DOHH2 (cell line): ENCODE results near the gene DXO.
"Not testable (repeated sequence)": the region's sequence is repeated elsewhere in the genome, so short reads cannot be mapped to it uniquely, and the experiment has no call there.

Experiments
- H3F3A ChIP-seq: fragments of 200-600 bp; sonication (generic), shearing (Covaris generic); 2 replicates; pipeline ENCODE4 v1.6.0; 2016; ENCODE audit warnings: antibody characterized with exemption, mild to moderate bottlenecking; ENCODE audit not compliant: control insufficient read depth, insufficient read depth
- H3K27ac ChIP-seq: fragments of 200-600 bp; sonication (generic); 2 replicates; pipeline ENCODE4 v1.5.1; 2014; ENCODE audit warnings: low read depth, mild to moderate bottlenecking, low read length, moderate library complexity
- H3K27me3 ChIP-seq: fragments of 200-600 bp; sonication (generic); 2 replicates; pipeline ENCODE4 v1.6.1; 2014; ENCODE audit warnings: mild to moderate bottlenecking, low read length, mixed read lengths; ENCODE audit not compliant: control insufficient read depth
- H3K36me3 ChIP-seq: fragments of 200-600 bp; sonication (generic); 2 replicates; pipeline ENCODE4 v1.6.1; 2014; ENCODE audit warnings: mild to moderate bottlenecking, low read length, moderate library complexity, mixed read lengths; ENCODE audit not compliant: control insufficient read depth
- H3K4me1 ChIP-seq: fragments of 200-600 bp; sonication (generic); 2 replicates; pipeline ENCODE4 v1.6.1; 2014; ENCODE audit warnings: mild to moderate bottlenecking, low read length, mixed read lengths; ENCODE audit not compliant: control insufficient read depth
- H3K4me2 ChIP-seq: fragments of 200-600 bp; sonication (generic); 2 replicates; pipeline ENCODE4 v1.6.0; 2014; ENCODE audit warnings: mild to moderate bottlenecking, low read length, moderate library complexity
- H3K4me3 ChIP-seq: fragments of 200-600 bp; sonication (generic); 2 replicates; pipeline ENCODE4 v1.5.1; 2014; ENCODE audit warnings: mild to moderate bottlenecking, low read length, mixed read lengths
- H3K79me2 ChIP-seq: fragments of 200-600 bp; sonication (generic); 2 replicates; pipeline ENCODE4 v1.6.1; 2014; ENCODE audit warnings: mild to moderate bottlenecking, low read length, mixed read lengths; ENCODE audit not compliant: control insufficient read depth
- H3K9me2 ChIP-seq: fragments of 200-600 bp; sonication (generic); replicated peaks from 2 replicates; pipeline ENCODE4 v1.6.1; 2014; ENCODE audit warnings: mild to moderate bottlenecking, low read length, mixed read lengths; ENCODE audit not compliant: control insufficient read depth
- H3K9me3 ChIP-seq: fragments of 200-600 bp; sonication (generic); 2 replicates; pipeline ENCODE4 v1.6.1; 2014; ENCODE audit warnings: antibody characterized with exemption, low read length, mixed read lengths; ENCODE audit not compliant: control insufficient read depth, insufficient read depth
- H4K20me1 ChIP-seq: fragments of 200-600 bp; sonication (generic); 2 replicates; pipeline ENCODE4 v1.6.0; 2014; ENCODE audit warnings: low read depth, mild to moderate bottlenecking, antibody characterized with exemption, low read length, moderate library complexity; ENCODE audit not compliant: control insufficient read depth, insufficient read depth

DXO gene

DNA sequence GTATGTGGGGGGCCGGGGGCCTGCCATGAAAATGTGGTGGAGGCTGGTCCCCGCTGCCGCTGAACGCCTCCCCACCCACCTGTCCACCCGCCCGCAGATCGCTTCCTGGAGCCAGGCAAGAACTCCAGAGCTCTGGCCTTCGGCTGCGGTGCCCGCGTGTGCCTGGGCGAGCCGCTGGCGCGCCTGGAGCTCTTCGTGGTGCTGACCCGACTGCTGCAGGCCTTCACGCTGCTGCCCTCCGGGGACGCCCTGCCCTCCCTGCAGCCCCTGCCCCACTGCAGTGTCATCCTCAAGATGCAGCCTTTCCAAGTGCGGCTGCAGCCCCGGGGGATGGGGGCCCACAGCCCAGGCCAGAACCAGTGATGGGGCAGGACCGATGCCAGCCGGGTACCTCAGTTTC, 36.1 kb upstream of the DXO start:
- not testable (repeated sequence) for H3K79me2 ChIP-seq, H4K20me1 ChIP-seq, H3F3A ChIP-seq, H3K9me3 ChIP-seq, H3K27me3 ChIP-seq, H3K4me1 ChIP-seq, H3K36me3 ChIP-seq, H3K9me2 ChIP-seq, H3K27ac ChIP-seq, H3K4me3 ChIP-seq, H3K4me2 ChIP-seq

DNA sequence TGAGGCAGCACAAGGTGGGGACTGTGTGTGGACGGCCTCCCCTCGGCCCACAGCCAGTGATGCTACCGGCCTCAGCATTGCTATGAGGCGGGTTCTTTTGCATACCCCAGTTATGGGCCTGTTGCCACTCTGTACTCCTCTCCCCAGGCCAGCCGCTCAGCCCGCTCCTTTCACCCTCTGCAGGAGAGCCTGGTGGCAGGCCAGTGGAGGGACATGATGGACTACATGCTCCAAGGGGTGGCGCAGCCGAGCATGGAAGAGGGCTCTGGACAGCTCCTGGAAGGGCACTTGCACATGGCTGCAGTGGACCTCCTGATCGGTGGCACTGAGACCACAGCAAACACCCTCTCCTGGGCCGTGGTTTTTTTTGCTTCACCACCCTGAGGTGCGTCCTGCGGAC, 35.1 kb upstream of the DXO start:
- H3K9me2 ChIP-seq, H3K79me2 ChIP-seq, H3K27me3 ChIP-seq, H3K9me3 ChIP-seq, H4K20me1 ChIP-seq, H3K4me1 ChIP-seq, H3K4me2 ChIP-seq, H3K4me3 ChIP-seq, H3K36me3 ChIP-seq, H3F3A ChIP-seq, H3K27ac ChIP-seq: not testable (repeated sequence)

DNA sequence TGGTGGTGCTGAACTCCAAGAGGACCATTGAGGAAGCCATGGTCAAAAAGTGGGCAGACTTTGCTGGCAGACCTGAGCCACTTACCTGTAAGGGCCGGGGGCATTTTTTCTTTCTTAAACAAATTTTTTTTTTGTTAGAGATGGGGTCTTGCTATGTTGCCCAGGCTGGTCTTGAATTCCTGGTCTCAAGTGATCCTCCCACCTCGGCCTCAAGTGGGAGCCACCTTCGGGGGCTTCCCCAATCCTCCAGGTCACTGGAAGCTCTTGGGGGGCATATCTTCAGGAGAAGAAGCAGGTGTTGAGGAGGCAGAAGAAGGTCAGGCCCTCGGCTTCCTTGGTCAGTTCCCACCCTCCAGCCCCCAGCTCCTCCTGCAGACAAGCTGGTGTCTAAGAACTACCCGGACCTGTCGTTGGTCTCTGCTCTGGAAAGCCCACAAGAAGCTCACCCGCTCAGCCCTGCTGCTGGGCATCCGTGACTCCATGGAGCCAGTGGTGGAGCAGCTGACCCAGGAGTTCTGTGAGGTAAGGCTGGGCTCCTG, 34.1 kb upstream of the DXO start:
- H3K4me1 ChIP-seq, H3K4me2 ChIP-seq, H3K4me3 ChIP-seq, H3K36me3 ChIP-seq, H3K9me3 ChIP-seq, H3K9me2 ChIP-seq, H3K79me2 ChIP-seq, H3K27me3 ChIP-seq, H4K20me1 ChIP-seq, H3K27ac ChIP-seq, H3F3A ChIP-seq: not testable (repeated sequence)

DNA sequence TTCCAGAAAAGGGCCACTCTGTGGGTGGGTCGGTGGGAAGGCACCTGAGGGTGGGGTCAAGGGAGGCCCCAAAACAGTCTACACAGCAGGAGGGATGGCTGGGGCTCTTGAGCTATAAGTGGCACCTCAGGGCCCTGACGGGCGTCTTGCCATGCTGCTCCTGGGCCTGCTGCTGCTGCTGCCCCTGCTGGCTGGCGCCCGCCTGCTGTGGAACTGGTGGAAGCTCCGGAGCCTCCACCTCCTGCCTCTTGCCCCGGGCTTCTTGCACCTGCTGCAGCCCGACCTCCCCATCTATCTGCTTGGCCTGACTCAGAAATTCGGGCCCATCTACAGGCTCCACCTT, 33.6 kb upstream of the DXO start:
- not testable (repeated sequence) for H3K4me3 ChIP-seq, H3F3A ChIP-seq, H3K27ac ChIP-seq, H3K4me2 ChIP-seq, H3K27me3 ChIP-seq, H3K4me1 ChIP-seq, H3K79me2 ChIP-seq, H4K20me1 ChIP-seq, H3K9me2 ChIP-seq, H3K9me3 ChIP-seq, H3K36me3 ChIP-seq

DNA sequence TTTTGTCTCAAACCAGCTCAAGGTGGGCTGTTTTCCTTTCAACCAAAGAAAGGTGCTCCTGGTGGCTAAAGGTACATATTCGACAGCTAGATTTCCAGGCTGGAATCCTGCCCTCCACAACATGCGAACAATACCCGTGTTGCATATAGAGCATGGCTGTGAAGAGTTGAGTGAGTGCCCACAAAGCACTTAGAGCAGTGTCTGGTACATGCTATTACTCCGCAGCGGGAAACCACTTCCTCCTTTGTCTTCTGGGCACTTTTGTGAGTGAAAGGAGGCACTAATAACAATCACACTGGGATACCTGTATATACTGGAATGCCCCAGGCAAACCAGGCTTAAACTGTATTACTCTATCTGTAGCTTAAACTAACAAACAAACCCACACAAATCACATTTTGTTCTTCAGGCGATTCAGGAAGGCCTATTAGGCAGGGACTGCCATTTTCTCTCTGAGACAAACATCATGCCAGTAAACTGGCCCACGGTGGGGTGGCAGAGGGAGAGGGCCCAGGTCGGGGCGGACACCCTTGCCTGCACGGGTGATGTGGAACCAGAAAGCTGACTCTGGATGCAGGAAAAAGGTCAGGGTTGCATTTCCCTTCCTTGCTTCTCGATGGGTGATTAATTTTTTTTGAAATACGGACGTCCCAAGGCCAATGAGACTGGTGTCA, 33.1 kb upstream of the DXO start:
- not testable (repeated sequence) for H3K4me2 ChIP-seq, H4K20me1 ChIP-seq, H3K36me3 ChIP-seq, H3F3A ChIP-seq, H3K27me3 ChIP-seq, H3K4me1 ChIP-seq, H3K79me2 ChIP-seq, H3K27ac ChIP-seq, H3K4me3 ChIP-seq, H3K9me2 ChIP-seq, H3K9me3 ChIP-seq

DNA sequence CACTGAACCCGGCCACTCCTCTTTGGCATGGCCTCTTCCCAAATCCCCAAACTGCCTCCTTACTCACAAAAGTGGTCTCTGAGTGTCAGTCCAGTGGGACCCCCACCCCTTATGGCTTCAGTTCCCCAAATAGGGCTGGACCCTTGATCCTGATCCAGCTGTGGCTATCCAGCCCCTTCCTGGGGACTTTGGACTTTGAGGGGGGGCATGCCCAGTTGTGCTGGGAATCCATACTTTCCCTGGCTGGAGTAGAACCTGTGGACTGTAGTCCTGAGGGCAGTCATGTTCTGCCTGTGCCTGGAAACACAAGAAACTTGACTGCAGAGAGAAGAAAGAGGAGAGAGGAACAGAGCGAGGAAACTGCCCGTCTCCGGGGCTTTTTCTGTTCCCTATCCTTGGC, 32.5 kb upstream of the DXO start:
- not testable (repeated sequence) for H3K9me2 ChIP-seq, H3K27ac ChIP-seq, H3K36me3 ChIP-seq

DNA sequence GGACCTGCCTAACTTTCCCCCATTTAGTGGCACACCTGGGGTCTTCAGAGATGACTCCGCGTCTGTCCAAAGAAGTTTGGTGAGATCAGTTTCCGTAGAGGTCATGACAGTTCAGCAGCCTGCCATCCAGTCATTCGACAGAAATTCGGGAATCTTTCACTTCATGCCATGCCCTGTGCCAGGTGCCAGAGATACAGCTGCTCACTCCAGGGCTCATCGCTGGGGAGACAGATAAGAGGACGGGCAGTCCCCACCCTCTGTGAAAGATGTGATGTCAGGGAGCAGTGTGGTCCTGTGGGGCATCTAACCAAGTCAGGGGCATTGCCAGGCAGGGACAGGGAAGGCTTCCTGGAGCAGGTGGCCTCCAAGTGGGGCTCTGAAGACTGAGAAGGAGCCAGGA, 31.4 kb upstream of the DXO start:
- H3K36me3 ChIP-seq, H3K9me2 ChIP-seq: not testable (repeated sequence)

More for the DNA sequence above, 32.5 kb upstream of the DXO start:
- H3K79me2 ChIP-seq, H3K4me1 ChIP-seq, H3F3A ChIP-seq, H4K20me1 ChIP-seq, H3K9me3 ChIP-seq, H3K27me3 ChIP-seq, H3K4me3 ChIP-seq, H3K4me2 ChIP-seq: not testable (repeated sequence)

DNA sequence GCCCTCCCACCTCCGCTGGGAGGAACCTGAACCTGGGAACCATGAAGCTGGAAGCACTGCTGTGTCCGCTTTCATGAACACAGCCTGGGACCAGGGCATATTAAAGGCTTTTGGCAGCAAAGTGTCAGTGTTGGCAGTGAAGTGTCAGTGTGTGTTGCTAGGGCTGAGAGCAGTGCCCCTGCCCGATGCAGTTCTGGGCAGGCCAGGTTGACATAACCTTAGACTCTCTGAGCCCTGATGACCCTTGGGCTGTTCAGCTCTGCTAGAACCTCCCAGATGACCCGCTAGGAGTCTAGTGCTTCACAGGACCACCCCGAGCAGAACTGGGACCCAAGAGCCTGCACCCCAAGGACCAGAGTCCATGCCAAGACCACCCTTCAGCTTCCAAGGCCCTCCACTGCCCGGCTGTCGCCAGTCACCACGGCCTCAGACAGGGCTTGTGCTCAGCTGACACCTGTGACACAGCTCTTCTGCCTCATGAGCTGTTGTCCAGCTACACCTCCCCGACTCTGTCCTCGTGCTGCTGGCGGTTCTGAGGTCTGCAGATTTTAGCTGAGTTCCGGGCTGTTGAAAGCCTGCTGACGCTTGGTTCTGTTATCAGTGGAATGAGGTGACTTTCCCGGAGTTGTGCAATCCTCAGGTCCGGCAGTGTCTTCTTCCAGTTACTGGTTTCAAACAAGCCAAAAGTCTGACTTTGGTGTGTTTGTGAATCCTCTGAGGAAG, 30.8 kb upstream of the DXO start:
- not testable (repeated sequence) for H3K27me3 ChIP-seq, H4K20me1 ChIP-seq, H3F3A ChIP-seq, H3K36me3 ChIP-seq, H3K9me3 ChIP-seq, H3K79me2 ChIP-seq, H3K4me2 ChIP-seq, H3K27ac ChIP-seq, H3K4me3 ChIP-seq, H3K9me2 ChIP-seq, H3K4me1 ChIP-seq

More for the DNA sequence above, 31.4 kb upstream of the DXO start:
- not testable (repeated sequence) for H3K9me3 ChIP-seq, H4K20me1 ChIP-seq, H3F3A ChIP-seq, H3K79me2 ChIP-seq, H3K4me2 ChIP-seq, H3K4me1 ChIP-seq, H3K4me3 ChIP-seq, H3K27me3 ChIP-seq, H3K27ac ChIP-seq
